Vagina (tissue), 2 donors: ENCODE data around the gene TRIM49B. TPM values are rescaled to one million over a fixed set of nuclear protein-coding genes. Genes with fewer than 3 reads are reported as not detected.
"Not testable (repeated sequence)": the region's sequence is repeated elsewhere in the genome, so short reads cannot be mapped to it uniquely, and the experiment has no call there.

Experiments used
- DNase-seq, 2 donors: peaks; one replicate each; pipeline ENCODE4 v3.0.0-alpha.2; 2017; ENCODE audit errors: extremely low spot score in 2 of 2
- H3K27ac ChIP-seq: fragments of 200-600 bp; sonication (generic); one replicate; pipeline ENCODE4 v1.5.1; 2019
- H3K27me3 ChIP-seq: fragments of 200-600 bp; sonication (generic); one replicate; pipeline ENCODE4 v1.5.1; 2019
- H3K36me3 ChIP-seq, 2 donors: fragments of 200-600 bp; sonication (generic); one replicate each; pipeline ENCODE4 v1.5.1; 2017 to 2019
- H3K4me1 ChIP-seq: fragments of 200-600 bp; sonication (generic); one replicate; pipeline ENCODE4 v1.5.1; 2019
- H3K4me3 ChIP-seq, 2 donors: fragments of 200-600 bp; sonication (generic); 1 replicate in 1 of 2; 2 replicates in 1 of 2; pipeline ENCODE4 v1.5.1; 2016 to 2019
- H3K9me3 ChIP-seq: fragments of 200-600 bp; sonication (generic); one replicate; pipeline ENCODE4 v1.5.1; 2019
- intact Hi-C: fragments of 100-400 bp; cut with DNase I; formaldehyde crosslinking; loops from one replicate; pipeline ENCODE4 v1.15.1; 2023
- small RNA-seq: library from RNA; depleted of rRNA; stranded (forward); fragments of <200 nt; gene quantifications from one replicate; pipeline ENCODE3, GENCODE V24; 2016
- total RNA-seq: library from RNA; depleted of rRNA; stranded (reverse); fragments of >200 nt; gene quantifications from one replicate; pipeline ENCODE4 v1.2.3, GENCODE V29; 2016

TRIM49B gene
- not detected for total RNA-seq

GRCh38 chr11:49028523-49028922 lies at the start of gene TRIM49B:
Gene TRIM49B, plus strand, starts transcription at chr11:49028823. Its CDS starts 2,777 bp downstream, at chr11:49031600.
- DNase-seq, H3K4me3 ChIP-seq, H3K27me3 ChIP-seq, H3K9me3 ChIP-seq, H3K36me3 ChIP-seq, H3K27ac ChIP-seq, H3K4me1 ChIP-seq, intact Hi-C loops: not testable (repeated sequence)

- intact Hi-C loops, H3K36me3 ChIP-seq, H3K27me3 ChIP-seq, H3K4me3 ChIP-seq, DNase-seq, H3K4me1 ChIP-seq, H3K27ac ChIP-seq, H3K9me3 ChIP-seq: not testable (repeated sequence)
Observed at GRCh38 chr11:48983785-48984184, 44.8 kb upstream of the TRIM49B start, which contains the start of gene TRIM51G. Gene TRIM51G, minus strand, starts transcription at chr11:48983885. Its CDS starts 2,190 bp downstream, at chr11:48981695.

- intact Hi-C loops, H3K9me3 ChIP-seq, H3K27me3 ChIP-seq: not testable (repeated sequence)
Observed at GRCh38 chr11:49048229-49048628, 19.6 kb downstream of the TRIM49B start.

GRCh38 chr11:49049821-49050220 lies 21.2 kb downstream of the TRIM49B start:
- H3K4me3 ChIP-seq, H3K36me3 ChIP-seq, H3K4me1 ChIP-seq, DNase-seq, H3K27me3 ChIP-seq, H3K27ac ChIP-seq, intact Hi-C loops, H3K9me3 ChIP-seq: not testable (repeated sequence)

More at GRCh38 chr11:49048229-49048628, 19.6 kb downstream of the TRIM49B start:
- not testable (repeated sequence) for H3K36me3 ChIP-seq, H3K4me1 ChIP-seq, H3K4me3 ChIP-seq, DNase-seq, H3K27ac ChIP-seq

- H3K27me3 ChIP-seq, H3K9me3 ChIP-seq, DNase-seq, intact Hi-C loops, H3K4me1 ChIP-seq, H3K4me3 ChIP-seq, H3K27ac ChIP-seq, H3K36me3 ChIP-seq: not testable (repeated sequence)
Observed at GRCh38 chr11:49059012-49059411, 30.4 kb downstream of the TRIM49B start, which contains the start of gene TRIM64C. Gene TRIM64C, minus strand, starts transcription at chr11:49059112. Its CDS starts 0 bp downstream, at chr11:49059112.

- H3K9me3 ChIP-seq, H3K4me3 ChIP-seq, DNase-seq, H3K4me1 ChIP-seq, intact Hi-C loops, H3K36me3 ChIP-seq, H3K27ac ChIP-seq, H3K27me3 ChIP-seq: not testable (repeated sequence)
Observed at GRCh38 chr11:49069897-49070296, 41.3 kb downstream of the TRIM49B start.

Small RNA genes within 50 kb of the gene (small RNA-seq; reads per million reads assigned to genes)
- not detected for gene AC084851.1

Other genes starting within 250 kb of the TRIM49B start
- not detected for gene TRIM51G, start 44.9 kb upstream of the TRIM49B start, total RNA-seq
- gene TRIM64C, start 30.3 kb downstream of the TRIM49B start, total RNA-seq, result not detected
- 3.9 TPM for gene FOLH1, start 179.8 kb downstream of the TRIM49B start, total RNA-seq